ENCODE results near the gene AKT2. TPM values are rescaled to one million over a fixed set of nuclear protein-coding genes. Genes with fewer than 3 reads are reported as not detected.

Gene AKT2
- total RNA-seq, 1 experiment from 2014 or later: 150 TPM

DNA sequence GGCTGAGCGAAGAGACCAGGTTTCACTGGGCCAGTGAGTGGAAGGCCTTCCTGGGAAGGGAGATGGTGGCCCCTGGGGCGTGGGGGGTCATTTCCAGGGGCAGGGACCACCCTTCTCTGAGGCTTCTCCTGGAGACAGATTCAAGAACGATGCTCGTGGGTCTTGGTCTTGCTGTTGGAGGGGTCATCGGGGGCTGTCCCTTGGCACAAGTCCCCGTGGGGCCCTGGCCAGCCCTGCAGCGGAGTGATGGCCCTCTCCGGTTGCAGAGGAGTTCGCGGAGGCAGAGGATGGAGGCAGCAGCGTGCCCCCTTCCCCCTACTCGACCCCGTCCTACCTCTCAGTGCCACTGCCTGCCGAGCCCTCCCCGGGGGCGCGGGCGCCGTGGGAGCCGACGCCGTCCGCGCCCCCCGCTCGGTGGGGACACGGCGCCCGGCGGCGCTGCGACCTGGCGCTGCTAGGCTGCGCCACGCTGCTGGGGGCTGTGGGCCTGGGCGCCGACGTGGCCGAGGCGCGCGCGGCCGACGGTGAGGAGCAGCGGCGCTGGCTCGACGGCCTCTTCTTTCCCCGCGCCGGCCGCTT lies 71.8 kb downstream of the AKT2 start:
- no peak overlapping the region for H2BK120ac ChIP-seq (ENCODE audit: low read depth, low read length, poor library complexity, severe bottlenecking)
- H4K5ac ChIP-seq (ENCODE audit: insufficient read length, low read depth, low read length): no peak overlapping the region
- no peak overlapping the region for H4K91ac ChIP-seq (ENCODE audit: insufficient read length, low read depth, low read length)
- WGBS (ENCODE audit: extremely low coverage, insufficient read length, low lambda C conversion rate): no CpG with 5 or more reads among the region's 53 CpGs
- no peak overlapping the region for H2BK12ac ChIP-seq (ENCODE audit: insufficient read length, low read depth, low read length)
- no peaks in the 10 kb centered on the region; a peak in 2 of 5 replicates for H3K9me3 Mint-ChIP-seq
- H2AFZ ChIP-seq (ENCODE audit: low read length): no peak overlapping the region
- H3K79me2 ChIP-seq (ENCODE audit: insufficient read depth, low read length): no peaks in the 10 kb centered on the region
- H3K14ac ChIP-seq (ENCODE audit: insufficient read depth, low read length): no peak overlapping the region
- H3K27ac Mint-ChIP-seq: no peak overlapping the region
- no peak overlapping the region for H3K23ac ChIP-seq (ENCODE audit: insufficient read length, low read depth, low read length)
- H3K56ac ChIP-seq (ENCODE audit: insufficient read length, low read depth, low read length): no peak overlapping the region
- H3K4me1 ChIP-seq (ENCODE audit: insufficient read depth, low read length): no peaks in the 10 kb centered on the region
- H4K8ac ChIP-seq (replicated peaks; ENCODE audit: insufficient read length, low read depth, low read length): no peak overlapping the region
- no peak for DNase-seq
- no peak overlapping the region for H2BK20ac ChIP-seq (ENCODE audit: low read depth, low read length, poor library complexity, severe bottlenecking)
- H3K18ac ChIP-seq (ENCODE audit: insufficient read length, low read depth, low read length): no peak overlapping the region
- peaks cover 15% of the 10 kb centered on the region for H3K27me3 Mint-ChIP-seq (ENCODE audit: low read depth)
- peaks cover 16% of the 10 kb centered on the region in 2 experiments for H3K4me1 Mint-ChIP-seq
- H2BK15ac ChIP-seq (ENCODE audit: low read depth, low read length): no peak overlapping the region
- no peak overlapping the region for H3K4me3 Mint-ChIP-seq
- TF ChIP-seq, protein P1, sequence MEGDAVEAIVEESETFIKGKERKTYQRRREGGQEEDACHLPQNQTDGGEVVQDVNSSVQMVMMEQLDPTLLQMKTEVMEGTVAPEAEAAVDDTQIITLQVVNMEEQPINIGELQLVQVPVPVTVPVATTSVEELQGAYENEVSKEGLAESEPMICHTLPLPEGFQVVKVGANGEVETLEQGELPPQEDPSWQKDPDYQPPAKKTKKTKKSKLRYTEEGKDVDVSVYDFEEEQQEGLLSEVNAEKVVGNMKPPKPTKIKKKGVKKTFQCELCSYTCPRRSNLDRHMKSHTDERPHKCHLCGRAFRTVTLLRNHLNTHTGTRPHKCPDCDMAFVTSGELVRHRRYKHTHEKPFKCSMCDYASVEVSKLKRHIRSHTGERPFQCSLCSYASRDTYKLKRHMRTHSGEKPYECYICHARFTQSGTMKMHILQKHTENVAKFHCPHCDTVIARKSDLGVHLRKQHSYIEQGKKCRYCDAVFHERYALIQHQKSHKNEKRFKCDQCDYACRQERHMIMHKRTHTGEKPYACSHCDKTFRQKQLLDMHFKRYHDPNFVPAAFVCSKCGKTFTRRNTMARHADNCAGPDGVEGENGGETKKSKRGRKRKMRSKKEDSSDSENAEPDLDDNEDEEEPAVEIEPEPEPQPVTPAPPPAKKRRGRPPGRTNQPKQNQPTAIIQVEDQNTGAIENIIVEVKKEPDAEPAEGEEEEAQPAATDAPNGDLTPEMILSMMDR (conservative IDR thresholded peaks at IDR 0.05): no peak
- H3K9me3 ChIP-seq (ENCODE audit: control insufficient read depth, low read depth, low read length): no peaks in the 10 kb centered on the region
- no peak overlapping the region for H3K4ac ChIP-seq (ENCODE audit: low read depth, low read length)
- no peaks in the 10 kb centered on the region for H3K79me1 ChIP-seq (ENCODE audit: insufficient read depth, low read depth, low read length, poor library complexity, severe bottlenecking)
- H3K27ac ChIP-seq (ENCODE audit: insufficient read length, low read depth, low read length): no peak overlapping the region
- H3K23me2 ChIP-seq (ENCODE audit: insufficient read length, low read depth, low read length, poor library complexity, severe bottlenecking): no peaks in the 10 kb centered on the region
- H2AK5ac ChIP-seq (ENCODE audit: insufficient read length, low read length): no peak overlapping the region
- peaks cover 3 to 21% (median 8%) of the 10 kb centered on the region in 3 experiments; a peak in 6 of 7 replicates for H3K36me3 Mint-ChIP-seq (ENCODE audit: insufficient read depth in 1 of 3, low read depth in 3 of 3)
- no peak overlapping the region for H3K9ac ChIP-seq (ENCODE audit: extremely low read depth, insufficient read length, low read length)
- no peaks in the 10 kb centered on the region for H4K20me1 ChIP-seq (ENCODE audit: control insufficient read depth, insufficient read depth, insufficient read length)
- H3K4me2 ChIP-seq (ENCODE audit: insufficient read depth, insufficient read length, low read length): no peak overlapping the region
- no peaks in the 10 kb centered on the region for H3K27me3 ChIP-seq (ENCODE audit: insufficient read depth, low read length)
- H3T11ph ChIP-seq (ENCODE audit: low read length): no peak overlapping the region
- no peak overlapping the region for H2BK5ac ChIP-seq (ENCODE audit: insufficient read length, low read length)
